Suprapubic skin (tissue), 4 donors: ENCODE results near the gene PLA2G2F. TPM values are rescaled to one million over a fixed set of nuclear protein-coding genes. Genes with fewer than 3 reads are reported as not detected.

Experiments
- DNase-seq, 2 donors: peaks; one replicate each; pipeline ENCODE4 v3.0.0-alpha.2; 2019; ENCODE audit warnings: low spot score in 2 of 2
- H3K27ac ChIP-seq: fragments of 200-600 bp; sonication (generic); one replicate; pipeline ENCODE4 v1.5.1; 2019
- H3K27me3 ChIP-seq: fragments of 200-600 bp; sonication (generic); one replicate; pipeline ENCODE4 v1.5.1; 2019
- H3K36me3 ChIP-seq: fragments of 200-600 bp; sonication (generic); one replicate; pipeline ENCODE4 v1.5.1; 2019
- H3K4me1 ChIP-seq: fragments of 200-600 bp; sonication (generic); one replicate; pipeline ENCODE4 v1.5.1; 2019
- H3K4me3 ChIP-seq: fragments of 200-600 bp; sonication (generic); one replicate; pipeline ENCODE4 v1.5.1; 2019; ENCODE audit warnings: mild to moderate bottlenecking
- H3K9me3 ChIP-seq: fragments of 200-600 bp; sonication (generic); one replicate; pipeline ENCODE4 v1.5.1; 2019
- CTCF ChIP-seq, 2 donors: fragments of 200-600 bp in 1 of 2; fragments of 450-650 bp in 1 of 2; sonication (generic) in 1 of 2; IDR thresholded peaks; one replicate each; pipeline ENCODE4 v1.5.1; 2016 to 2019; ENCODE audit warnings: antibody characterized with exemption in 2 of 2, mild to moderate bottlenecking in 1 of 2, moderate library complexity in 1 of 2
- EP300 ChIP-seq: sonication (generic); formaldehyde crosslinking; IDR thresholded peaks from one replicate; pipeline ENCODE4 v1.6.1; 2017; ENCODE audit warnings: antibody characterized with exemption
- POLR2A ChIP-seq, 2 donors: fragments of 450-650 bp; IDR thresholded peaks; one replicate each; pipeline ENCODE4 v1.6.1; 2017; ENCODE audit warnings: antibody characterized with exemption in 2 of 2, mild to moderate bottlenecking in 2 of 2, moderate library complexity in 2 of 2
- POLR2AphosphoS5 ChIP-seq, 3 donors: sonication (generic); formaldehyde crosslinking; IDR thresholded peaks; one replicate each; pipeline ENCODE4 v1.6.1; 2017; ENCODE audit warnings: antibody characterized with exemption in 3 of 3
- WGBS: methylation state at CpG from one replicate; pipeline ENCODE4 v1.1.5; 2018; 5-methylcytosine and 5-hydroxymethylcytosine counted together
- total RNA-seq, 4 donors: library from RNA; depleted of rRNA; stranded (reverse); fragments of >200 nt; gene quantifications; one replicate each; pipeline ENCODE4 v1.1.0, GENCODE V29; 2016

The PLA2G2F gene
- total RNA-seq, 4 donors from 2014 or later: 11.9 to 33.8 (median 16.7) TPM

GRCh38 chr1:20093940-20094391 lies 45.2 kb upstream of the PLA2G2F start:
- no peak for TF ChIP-seq CTCF (IDR thresholded peaks at IDR 0.05)
- no peak for TF ChIP-seq EP300
- TF ChIP-seq POLR2A (IDR thresholded peaks at IDR 0.05): no peak
- TF ChIP-seq POLR2AphosphoS5 (IDR thresholded peaks at IDR 0.05): peak in 2 of 3 donors; percentile 45 to 73
- H3K4me3 ChIP-seq: no peak overlapping the region
- H3K4me1 ChIP-seq: peaks cover 30% of the 10 kb centered on the region
- H3K36me3 ChIP-seq: no peaks in the 10 kb centered on the region
- H3K27me3 ChIP-seq: no peaks in the 10 kb centered on the region
- H3K27ac ChIP-seq: peak overlapping the region; percentile 71
- WGBS: 35% methylated on average over 5 of the region's 5 CpGs
- H3K9me3 ChIP-seq: no peaks in the 10 kb centered on the region
- DNase-seq: peak; percentile 86 to 91

GRCh38 chr1:20095564-20096434 lies 43.3 kb upstream of the PLA2G2F start:
- no peak overlapping the region for H3K4me3 ChIP-seq
- DNase-seq: no peak
- peaks cover 36% of the 10 kb centered on the region for H3K4me1 ChIP-seq
- H3K9me3 ChIP-seq: no peaks in the 10 kb centered on the region
- no peaks in the 10 kb centered on the region for H3K36me3 ChIP-seq
- H3K27me3 ChIP-seq: no peaks in the 10 kb centered on the region
- H3K27ac ChIP-seq: peak overlapping the region; percentile 71
- WGBS: 66% methylated on average over 4 of the region's 5 CpGs
- TF ChIP-seq EP300: no peak
- peak in 1 of 3 donors; percentile 28 for TF ChIP-seq POLR2AphosphoS5 (IDR thresholded peaks at IDR 0.05)

GRCh38 chr1:20096840-20097447 lies 42.2 kb upstream of the PLA2G2F start:
- H3K27me3 ChIP-seq: no peaks in the 10 kb centered on the region
- peaks cover 46% of the 10 kb centered on the region for H3K4me1 ChIP-seq
- no peak for DNase-seq
- TF ChIP-seq CTCF (IDR thresholded peaks at IDR 0.05): no peak
- no peak for TF ChIP-seq EP300
- TF ChIP-seq POLR2AphosphoS5 (IDR thresholded peaks at IDR 0.05): no peak
- no peak for TF ChIP-seq POLR2A (IDR thresholded peaks at IDR 0.05)
- H3K9me3 ChIP-seq: no peaks in the 10 kb centered on the region
- H3K4me3 ChIP-seq: no peak overlapping the region
- no peaks in the 10 kb centered on the region for H3K36me3 ChIP-seq
- H3K27ac ChIP-seq: no peak overlapping the region
- 83% methylated on average over 7 of the region's 7 CpGs for WGBS

- no peak for DNase-seq
- H3K4me3 ChIP-seq: no peak overlapping the region
- H3K9me3 ChIP-seq: no peaks in the 10 kb centered on the region
- H3K27ac ChIP-seq: no peak overlapping the region
- WGBS: 52% methylated on average over 3 of the region's 3 CpGs
- no peaks in the 10 kb centered on the region for H3K27me3 ChIP-seq
- H3K36me3 ChIP-seq: no peaks in the 10 kb centered on the region
- H3K4me1 ChIP-seq: peaks cover 44% of the 10 kb centered on the region
- TF ChIP-seq POLR2AphosphoS5 (IDR thresholded peaks at IDR 0.05): no peak
- no peak for TF ChIP-seq POLR2A (IDR thresholded peaks at IDR 0.05)
- TF ChIP-seq CTCF (IDR thresholded peaks at IDR 0.05): no peak
- TF ChIP-seq EP300: no peak
Measured at GRCh38 chr1:20099533-20099932, 39.6 kb upstream of the PLA2G2F start.

GRCh38 chr1:20100632-20101355 lies 38.3 kb upstream of the PLA2G2F start:
- Histone ChIP-seq H3K4me1 (peaks cover 40% of the 10 kb centered on the region), H3K27ac (no peak overlapping the region), H3K4me3 (no peak overlapping the region), H3K9me3 (no peaks in the 10 kb centered on the region), H3K36me3 (no peaks in the 10 kb centered on the region), H3K27me3 (no peaks in the 10 kb centered on the region)
- 39% methylated on average over 11 of the region's 14 CpGs for WGBS
- no peak for DNase-seq
- TF ChIP-seq CTCF (IDR thresholded peaks at IDR 0.05): peak; percentile 81 to 84
- no peak for TF ChIP-seq POLR2AphosphoS5 (IDR thresholded peaks at IDR 0.05)
